SU-DHL-6 (cell line): Measurements from ENCODE around the gene YES1.

ENCODE experiments used
- EZH2phosphoT487 ChIP-seq: fragments of 200-600 bp; sonication (generic), shearing (Covaris generic); conservative IDR thresholded peaks from 2 replicates; pipeline ENCODE4 v1.6.1; 2018; ENCODE audit warnings: mild to moderate bottlenecking, antibody characterized with exemption, low read length, moderate library complexity, mixed read lengths
- TF ChIP-seq, protein P1 (sequence below): fragments of 200-600 bp; sonication (generic); IDR thresholded peaks from one replicate; pipeline ENCODE4 v1.5.1; 2017; ENCODE audit warnings: antibody characterized with exemption, mild to moderate bottlenecking, low read length, moderate library complexity; ENCODE audit not compliant: insufficient read depth, poor library complexity, severe bottlenecking

DNA sequence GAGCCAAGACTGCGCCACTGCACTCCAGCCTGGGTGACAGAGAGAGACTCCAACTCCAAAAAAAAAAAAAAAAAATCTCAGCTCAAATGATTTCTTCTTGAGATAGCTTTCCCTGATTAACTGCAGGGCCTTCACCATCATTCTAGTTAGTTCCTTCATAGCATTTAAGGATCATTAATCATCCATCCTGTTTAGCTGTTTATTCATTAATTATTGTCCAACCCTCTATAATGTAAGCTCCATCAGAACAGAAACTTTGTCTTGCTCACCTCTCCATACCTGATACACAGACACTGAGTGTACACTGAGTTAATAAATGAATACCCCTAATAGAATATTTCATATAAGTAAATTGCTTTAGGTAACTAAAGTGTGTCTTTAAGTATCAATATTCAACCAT, 57.4 kb downstream of the YES1 start:
- TF ChIP-seq, protein P1, sequence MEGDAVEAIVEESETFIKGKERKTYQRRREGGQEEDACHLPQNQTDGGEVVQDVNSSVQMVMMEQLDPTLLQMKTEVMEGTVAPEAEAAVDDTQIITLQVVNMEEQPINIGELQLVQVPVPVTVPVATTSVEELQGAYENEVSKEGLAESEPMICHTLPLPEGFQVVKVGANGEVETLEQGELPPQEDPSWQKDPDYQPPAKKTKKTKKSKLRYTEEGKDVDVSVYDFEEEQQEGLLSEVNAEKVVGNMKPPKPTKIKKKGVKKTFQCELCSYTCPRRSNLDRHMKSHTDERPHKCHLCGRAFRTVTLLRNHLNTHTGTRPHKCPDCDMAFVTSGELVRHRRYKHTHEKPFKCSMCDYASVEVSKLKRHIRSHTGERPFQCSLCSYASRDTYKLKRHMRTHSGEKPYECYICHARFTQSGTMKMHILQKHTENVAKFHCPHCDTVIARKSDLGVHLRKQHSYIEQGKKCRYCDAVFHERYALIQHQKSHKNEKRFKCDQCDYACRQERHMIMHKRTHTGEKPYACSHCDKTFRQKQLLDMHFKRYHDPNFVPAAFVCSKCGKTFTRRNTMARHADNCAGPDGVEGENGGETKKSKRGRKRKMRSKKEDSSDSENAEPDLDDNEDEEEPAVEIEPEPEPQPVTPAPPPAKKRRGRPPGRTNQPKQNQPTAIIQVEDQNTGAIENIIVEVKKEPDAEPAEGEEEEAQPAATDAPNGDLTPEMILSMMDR = no peak
- no peak for TF ChIP-seq EZH2phosphoT487
